HepG2 (cell line): ENCODE results near the gene CA10.

Experiments
- FOXK1 ChIP-seq: sonication (generic); formaldehyde crosslinking; IDR thresholded peaks from 2 replicates; pipeline ENCODE4 v1.4.0; 2020; ENCODE audit warnings: low read depth, missing genetic modification reagents, borderline replicate concordance
- HDAC2 ChIP-seq: sonication (generic); formaldehyde crosslinking; IDR thresholded peaks from 2 replicates; pipeline ENCODE4 v1.4.0; 2020; ENCODE audit warnings: missing genetic modification reagents
- PRPF4 ChIP-seq: fragments of 200-400 bp; formaldehyde crosslinking; IDR thresholded peaks from 2 replicates; pipeline ENCODE4 v1.6.1; 2016; ENCODE audit warnings: low read length, low read depth; ENCODE audit not compliant: poor library complexity, severe bottlenecking

DNA sequence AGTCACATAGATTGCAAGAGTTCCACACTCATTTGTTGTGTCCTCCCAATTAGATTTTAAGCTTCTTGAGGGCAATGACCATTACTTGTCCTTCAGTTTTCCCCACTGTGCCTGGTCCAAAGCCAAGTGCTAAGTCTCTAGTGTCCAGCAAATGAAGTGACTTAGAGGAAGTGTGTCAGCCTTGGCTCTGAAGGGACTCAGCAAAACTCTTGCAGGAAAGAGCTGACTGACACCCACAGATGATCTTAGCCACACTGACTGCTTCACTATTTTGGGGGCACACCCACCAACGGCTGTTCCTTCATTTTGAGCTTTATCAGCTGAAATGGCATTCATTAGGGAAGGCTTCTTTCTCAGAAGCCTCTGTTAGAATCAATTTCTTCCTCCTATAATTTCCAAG is 540.0 kb downstream of the CA10 start:
- TF ChIP-seq HDAC2 (CRISPR knock-in tag), result no peak
- no peak for TF ChIP-seq PRPF4
- no peak for TF ChIP-seq FOXK1 (CRISPR knock-in tag)
